22Rv1 (cell line): ENCODE data around the gene LMBRD1.

Experiments
- CTCF ChIP-seq: fragments of 450-650 bp; IDR thresholded peaks from 2 replicates; pipeline ENCODE4 v1.5.1; 2017; ENCODE audit warnings: mild to moderate bottlenecking
- ZFX ChIP-seq: fragments of 450-650 bp; IDR thresholded peaks from 2 replicates; pipeline ENCODE4 v1.6.1; 2017; ENCODE audit warnings: antibody characterized with exemption, borderline replicate concordance

GRCh38 chr6:69783108-69783507 lies 13.7 kb downstream of the LMBRD1 start:
- TF ChIP-seq CTCF (no peak), ZFX (no peak)
